Iris pigment epithelial cell (primary cell): Measurements from ENCODE around the gene CPT1B.
A peak's percentile ranks its signal among the peaks of the same experiment; 100 is the strongest.

ENCODE experiments used
- DNase-seq: peaks from one replicate; pipeline ENCODE4 v3.0.0-alpha.2; 2011; ENCODE audit warnings: low read depth

The CPT1B gene

DNA sequence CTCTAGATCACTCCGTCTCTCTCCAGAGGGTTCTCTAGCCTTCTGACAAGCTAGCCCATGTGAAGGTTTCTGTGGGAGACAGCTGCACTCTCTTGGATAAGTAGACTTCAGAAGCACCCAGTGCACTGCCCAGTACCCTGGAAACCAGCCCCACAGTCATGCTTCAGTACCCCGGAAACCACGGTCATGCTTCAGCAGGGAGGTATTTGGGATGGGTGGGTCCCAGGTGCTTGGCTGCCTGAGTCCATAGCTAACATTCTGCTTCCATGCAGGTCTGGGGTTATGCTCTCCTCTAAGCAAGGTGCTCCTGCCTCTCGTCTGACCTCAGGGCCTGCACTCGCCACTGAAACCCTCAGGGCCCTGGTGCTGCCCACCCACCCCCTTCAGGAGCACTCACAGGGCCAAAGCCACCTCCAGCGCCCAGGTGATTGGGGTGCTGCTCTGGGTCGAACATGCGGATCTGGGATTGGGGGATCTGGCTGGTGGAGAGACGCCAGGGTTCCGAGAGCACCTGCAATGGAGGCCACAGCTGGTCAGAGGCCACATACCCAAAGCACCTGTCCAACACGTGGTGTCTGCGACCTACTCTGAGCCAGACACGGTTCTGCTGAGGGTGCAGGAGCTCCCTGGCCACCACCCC lies 8.2 kb downstream of the CPT1B start:
- DNase-seq: no peak

DNA sequence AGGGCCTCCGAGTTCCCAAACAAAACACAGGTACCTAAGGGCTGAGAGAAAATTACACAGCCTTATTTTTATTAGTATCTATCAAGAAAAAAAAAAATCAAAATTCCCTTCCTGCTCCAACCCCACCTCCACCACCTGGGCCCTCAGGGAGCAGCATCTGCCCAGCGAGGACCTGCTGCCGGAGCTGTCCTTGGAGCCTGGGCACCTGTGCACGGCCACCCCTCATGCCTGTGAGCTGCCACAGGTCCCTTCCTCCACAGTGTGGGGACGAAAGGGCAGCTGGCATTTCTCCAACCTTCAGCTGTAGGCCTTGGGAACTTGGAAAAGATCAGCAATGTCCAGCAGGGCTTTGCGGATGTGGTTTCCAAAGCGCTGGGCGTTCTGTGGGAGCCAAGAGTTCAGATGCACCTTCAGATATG lies 9.2 kb downstream of the CPT1B start:
- DNase-seq: no peak

DNA sequence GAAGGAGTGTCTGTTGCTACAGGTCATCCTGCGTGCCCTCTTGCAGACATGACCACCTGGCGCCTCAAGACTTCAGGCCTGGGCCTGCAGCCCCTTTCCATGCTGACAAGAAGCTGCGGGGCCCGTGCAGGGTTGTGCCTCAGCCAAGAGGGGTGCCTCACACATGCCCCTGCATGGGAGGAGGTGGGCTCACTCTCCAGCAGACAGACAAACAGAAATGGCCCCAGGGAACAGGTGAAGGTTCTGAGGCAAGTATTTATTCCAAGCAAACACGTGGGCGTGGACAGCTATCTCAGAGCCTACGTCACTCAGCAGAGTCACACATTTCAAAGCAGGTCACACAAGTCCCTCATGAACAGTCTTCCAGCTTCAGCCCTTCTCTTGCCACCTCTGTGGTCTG lies 9.6 kb downstream of the CPT1B start:
- DNase-seq: no peak

DNA sequence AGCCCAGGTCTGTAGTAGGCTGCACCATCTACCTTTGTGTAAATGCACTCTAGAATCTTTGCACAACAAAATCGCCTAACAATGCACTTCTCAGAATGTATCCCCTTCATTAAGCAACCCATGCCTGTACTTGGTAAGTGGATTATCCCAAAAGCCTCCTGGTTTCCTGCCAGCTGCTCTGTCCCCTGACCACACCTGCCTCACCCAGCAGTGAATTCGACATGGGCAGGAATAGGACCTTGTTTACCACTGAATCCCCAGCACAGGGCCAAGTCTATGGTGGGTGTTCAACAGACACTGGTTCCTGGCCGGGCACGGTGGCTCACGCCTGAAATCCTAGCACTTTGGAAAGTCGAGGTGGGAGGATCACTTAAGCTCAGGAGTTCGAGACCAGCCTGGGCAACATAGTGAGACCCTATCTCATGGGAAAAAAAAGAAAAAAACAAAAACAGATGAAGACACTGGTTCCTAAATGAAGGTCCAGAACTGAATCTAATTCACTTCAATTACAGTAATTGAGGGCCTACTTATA lies 10.4 kb downstream of the CPT1B start:
- no peak for DNase-seq

DNA sequence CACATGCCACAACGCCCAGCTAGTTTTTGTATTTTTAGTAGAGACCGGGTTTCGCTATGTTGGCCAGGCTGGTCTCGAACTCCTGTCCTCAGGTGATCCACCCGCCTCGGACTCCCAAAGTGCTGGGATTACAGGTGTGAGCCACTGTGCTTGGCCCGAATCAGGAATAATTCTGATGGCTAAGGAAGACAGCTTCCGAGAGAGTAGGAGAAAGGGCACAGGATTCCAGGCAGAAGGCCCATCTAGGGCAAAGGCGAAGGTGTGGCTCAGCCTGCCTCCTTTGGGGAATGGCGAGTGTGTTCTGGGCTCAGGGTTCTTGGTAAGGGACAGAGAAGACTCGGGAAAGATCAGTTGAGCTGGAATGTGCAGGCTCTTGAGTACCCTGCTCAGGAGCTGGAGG lies 13.9 kb downstream of the CPT1B start:
- DNase-seq: no peak

DNA sequence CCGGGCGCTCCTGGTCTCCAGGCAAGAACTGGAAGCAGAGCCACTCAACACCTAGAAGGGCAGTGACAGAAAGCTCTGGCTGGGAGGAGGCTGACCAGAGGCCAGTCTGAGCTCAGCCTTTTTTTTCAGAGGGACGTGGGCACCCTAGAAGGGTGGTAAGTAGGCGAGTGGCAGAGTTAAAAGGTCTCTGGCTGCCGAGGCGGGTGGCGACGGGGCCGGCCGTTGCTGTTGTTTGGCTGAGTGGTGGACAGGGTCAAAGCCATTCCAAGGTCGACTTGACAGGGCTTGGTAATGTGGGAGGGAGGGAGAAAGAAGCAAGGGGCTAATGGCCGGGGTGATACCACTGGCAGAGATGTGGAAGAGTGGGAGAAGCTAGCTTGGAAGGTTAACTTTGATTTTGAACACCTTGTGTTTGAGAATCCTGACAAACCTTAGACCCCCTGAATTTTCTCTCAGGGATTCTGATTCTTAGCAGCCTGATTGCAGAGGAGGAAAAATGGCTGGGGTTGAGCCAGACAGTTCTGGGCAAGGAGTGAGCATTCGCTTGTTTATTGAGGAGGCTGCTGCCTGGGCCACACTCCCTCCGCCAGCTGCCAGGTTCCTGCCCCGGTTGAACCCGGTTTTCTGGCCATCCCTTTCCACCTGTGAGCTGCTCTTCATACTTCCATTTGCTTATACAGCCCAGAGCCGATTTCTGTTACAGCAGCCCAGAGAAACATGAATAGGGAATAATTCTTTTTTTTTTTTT lies 14.6 kb downstream of the CPT1B start:
- no peak for DNase-seq

DNA sequence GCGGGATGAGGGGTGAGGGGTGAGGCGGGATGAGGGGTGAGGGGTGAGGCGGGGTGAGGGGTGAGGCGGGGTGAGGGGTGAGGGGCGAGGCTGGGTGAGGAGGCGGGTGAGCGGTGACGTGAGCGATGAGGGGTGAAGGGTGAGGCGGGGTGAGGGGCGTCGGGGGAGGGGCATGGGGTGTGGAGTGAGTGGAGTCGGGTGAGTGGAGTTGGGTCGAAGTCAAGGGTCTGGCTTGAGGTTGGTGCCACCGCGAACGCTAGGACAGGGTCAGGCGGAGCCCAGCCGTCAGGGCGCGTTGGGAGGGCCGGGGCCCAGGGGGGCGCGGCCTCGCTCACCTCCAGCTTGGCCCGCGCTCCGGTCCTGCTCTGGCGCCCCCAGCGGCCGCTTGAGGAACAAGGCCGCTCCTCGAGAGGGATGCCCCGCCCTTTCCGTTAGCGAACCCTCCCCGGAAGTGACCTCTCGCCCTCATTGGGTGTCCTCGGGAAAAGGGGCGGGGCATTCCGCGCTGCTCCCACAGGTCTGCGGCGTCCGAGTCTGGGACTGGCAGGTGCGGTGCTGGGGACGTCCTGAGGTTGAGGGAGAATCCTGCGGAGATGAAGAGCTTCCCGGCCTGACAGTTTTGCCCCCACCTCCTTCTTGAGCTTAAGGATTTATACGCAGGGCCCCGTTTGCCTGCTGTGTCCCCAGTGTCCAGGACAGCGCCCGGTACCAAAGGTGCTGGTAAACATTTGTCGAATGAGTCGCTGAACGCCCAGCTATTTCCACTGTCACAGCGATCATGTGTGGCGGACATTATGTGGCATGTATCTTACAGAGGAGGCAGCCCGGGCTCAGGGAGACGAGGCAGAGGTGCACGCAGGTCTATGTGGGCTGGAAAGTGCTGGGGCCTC lies 15.5 kb downstream of the CPT1B start, which contains the start of gene SYCE3:
Gene SYCE3 (minus strand): TSS at position 397 of the 890 bp plus-strand sequence. CDS start 6,514 bp downstream, outside the sequence.
- DNase-seq: peak; percentile 79

DNA sequence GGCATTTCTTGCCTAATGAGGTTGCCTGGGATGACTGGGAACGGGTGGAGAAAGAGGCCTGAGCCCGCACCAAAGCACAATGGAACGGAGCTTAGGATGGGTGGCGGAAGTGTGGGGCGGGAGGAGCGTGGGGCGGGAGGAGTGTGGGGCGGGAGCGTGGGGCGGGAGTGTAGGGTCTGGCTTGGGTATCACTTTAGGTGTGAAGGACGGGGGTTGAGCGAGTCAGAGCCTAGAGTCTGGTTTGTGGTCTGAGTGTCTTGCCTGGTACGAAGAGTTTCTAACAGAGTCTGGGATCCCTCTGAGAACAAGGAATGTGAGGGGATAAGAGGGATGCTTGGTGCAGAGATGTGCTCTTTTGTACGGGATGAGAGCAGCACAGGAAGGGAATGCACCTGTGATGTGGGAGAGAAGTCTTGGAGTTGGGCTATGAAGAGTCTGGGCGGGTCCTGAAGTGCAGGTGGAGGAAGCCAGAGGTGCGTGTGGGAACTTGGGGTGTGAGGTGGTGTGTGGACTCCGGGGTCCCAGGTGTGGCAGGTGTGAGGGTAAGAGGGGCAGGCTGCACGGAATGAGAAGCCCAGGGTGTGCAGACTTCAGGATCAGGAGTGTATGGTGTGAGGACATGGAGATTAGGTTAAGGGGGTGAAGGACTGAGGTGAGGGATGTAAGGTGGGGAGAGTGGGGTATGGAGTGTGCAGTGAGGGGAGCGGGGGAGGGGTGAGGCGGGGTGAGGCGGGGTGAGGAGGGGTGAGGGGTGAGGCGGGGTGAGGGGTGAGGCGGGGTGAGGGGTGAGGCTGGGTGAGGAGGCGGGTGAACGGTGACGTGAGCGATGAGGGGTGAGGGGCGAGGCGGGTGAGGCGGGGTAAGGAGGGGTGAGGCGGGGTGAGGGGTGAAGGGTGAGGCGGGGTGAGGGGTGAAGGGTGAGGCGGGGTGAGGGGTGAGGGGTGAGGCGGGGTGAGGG lies 16.5 kb downstream of the CPT1B start:
- DNase-seq: no peak

DNA sequence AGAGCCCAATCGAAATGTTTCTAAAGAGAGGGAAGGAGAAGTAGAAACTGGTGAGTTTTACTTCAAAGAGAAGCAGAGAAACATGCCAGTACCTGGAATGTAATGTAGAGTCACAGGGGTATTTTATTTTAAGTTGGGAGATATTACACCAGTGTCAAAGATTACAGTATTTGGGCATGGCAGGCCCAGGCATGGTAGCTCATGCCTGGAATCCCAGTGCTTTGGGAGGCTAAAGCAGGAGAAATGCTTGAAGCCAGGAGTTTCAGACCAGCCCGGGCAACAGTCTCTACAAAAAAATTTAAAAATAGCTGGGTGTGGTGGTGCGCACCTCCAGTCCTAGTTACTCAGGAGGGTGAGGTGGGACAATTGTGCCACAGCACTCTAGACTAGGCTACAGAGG lies 18.2 kb downstream of the CPT1B start:
- no peak for DNase-seq

DNA sequence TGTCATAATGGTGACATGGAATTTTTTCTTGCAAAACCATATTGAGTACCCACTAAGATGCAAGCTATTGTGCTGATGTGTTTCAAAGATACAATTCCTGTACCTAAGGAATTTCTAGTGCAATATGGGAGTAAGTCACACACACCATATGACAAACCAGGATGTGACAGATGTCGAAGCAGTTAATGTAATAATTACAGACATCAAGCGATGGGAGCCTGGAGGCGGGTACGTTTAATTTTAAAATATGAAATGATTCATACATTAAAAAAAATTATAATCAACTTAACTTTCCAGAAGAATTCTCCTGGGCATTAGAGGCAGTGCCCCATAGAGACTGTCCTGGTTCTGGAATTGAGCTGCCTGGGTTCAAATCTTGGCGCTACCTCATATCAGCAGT lies 21.5 kb downstream of the CPT1B start:
- no peak for DNase-seq

DNA sequence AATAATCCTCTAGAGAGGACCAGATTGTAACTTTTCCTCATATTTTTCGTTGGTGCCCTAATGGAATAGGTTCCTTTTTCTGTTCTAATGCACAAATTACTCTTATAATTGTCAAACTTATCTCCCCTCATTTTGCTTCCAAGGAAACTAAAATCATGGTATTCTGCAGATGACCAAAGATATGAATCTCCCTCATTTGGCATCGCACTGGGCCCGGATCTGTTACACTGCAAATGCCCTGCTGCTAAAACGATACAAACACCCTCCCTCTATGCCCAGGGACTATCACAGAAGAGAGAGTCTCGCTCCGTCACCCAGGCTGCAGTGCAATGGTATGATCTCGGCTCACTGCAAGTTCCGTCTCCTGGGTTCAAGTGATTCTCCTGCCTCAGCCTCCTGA lies 24.9 kb downstream of the CPT1B start:
- no peak for DNase-seq

DNA sequence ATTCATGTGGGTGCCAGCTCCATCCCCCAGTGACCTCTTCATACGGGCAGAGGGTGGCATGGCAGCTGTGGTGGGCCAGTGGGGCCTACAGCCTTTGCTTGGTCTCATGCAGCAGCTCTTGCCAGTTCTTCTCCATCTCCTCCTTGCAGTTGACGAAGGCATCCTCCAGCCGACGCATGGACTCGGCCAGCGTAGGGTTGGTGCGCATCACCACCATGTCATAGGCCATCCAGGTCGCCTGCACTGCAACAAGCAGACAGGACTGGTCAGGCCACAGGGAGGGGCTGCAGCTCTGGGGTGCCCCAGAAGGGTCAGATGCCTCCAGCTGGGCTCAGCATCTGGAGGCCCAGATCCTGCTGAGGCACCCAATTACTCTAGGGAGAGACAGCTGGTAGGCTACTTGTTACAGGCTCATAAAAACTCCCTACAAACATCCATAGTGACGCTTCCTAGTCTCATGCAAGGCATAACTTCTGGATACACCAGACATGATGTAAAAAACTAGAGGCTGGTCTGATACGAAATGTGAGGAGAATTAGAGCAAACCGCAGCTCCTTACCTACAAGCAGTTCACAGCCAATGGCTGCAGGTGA lies 27.0 kb downstream of the CPT1B start:
- DNase-seq: no peak

DNA sequence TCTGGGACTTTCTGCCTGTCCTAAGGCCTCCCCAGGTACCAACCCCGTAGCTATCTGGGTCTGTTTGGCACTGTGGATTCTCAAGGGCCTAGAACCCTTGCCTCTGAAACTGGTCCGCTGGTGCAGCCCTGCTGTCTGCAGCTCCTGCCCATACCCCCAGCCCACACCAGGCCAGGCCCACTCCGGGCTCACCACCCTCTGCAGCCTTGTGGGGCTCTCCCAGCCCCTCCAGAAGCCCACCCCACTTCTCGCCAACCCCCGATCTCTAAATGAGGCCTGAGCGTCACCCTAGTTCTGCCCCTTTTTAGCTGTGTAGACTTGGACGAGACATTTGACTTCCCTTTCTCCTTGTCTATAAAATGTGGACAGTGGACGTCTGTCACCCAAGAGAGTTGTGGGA lies 27.8 kb downstream of the CPT1B start:
- DNase-seq: no peak

DNA sequence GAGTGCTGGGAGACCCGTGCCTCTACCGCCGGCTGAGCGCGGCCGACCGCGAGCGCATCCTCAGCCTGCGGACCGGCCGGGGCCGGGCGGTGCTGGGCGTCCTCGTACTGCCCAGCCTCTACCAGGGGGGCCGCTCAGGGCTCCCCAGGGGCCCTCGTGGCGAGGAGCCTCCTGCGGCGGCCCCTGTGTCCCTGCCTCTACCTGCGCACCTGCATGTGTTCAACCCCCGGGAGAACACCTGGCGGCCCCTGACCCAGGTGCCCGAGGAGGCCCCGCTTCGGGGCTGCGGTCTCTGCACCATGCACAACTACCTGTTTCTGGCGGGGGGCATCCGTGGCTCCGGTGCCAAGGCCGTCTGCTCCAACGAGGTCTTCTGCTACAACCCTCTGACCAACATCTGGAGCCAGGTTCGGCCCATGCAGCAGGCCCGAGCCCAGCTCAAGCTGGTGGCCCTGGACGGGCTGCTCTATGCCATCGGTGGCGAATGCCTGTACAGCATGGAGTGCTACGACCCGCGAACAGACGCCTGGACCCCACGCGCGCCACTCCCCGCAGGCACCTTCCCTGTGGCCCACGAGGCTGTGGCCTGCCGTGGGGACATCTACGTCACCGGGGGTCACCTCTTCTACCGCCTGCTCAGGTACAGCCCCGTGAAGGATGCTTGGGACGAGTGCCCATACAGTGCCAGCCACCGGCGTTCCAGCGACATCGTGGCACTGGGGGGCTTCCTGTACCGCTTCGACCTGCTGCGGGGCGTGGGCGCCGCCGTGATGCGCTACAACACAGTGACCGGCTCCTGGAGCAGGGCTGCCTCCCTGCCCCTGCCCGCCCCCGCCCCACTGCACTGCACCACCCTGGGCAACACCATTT lies 29.1 kb downstream of the CPT1B start:
- DNase-seq: no peak

DNA sequence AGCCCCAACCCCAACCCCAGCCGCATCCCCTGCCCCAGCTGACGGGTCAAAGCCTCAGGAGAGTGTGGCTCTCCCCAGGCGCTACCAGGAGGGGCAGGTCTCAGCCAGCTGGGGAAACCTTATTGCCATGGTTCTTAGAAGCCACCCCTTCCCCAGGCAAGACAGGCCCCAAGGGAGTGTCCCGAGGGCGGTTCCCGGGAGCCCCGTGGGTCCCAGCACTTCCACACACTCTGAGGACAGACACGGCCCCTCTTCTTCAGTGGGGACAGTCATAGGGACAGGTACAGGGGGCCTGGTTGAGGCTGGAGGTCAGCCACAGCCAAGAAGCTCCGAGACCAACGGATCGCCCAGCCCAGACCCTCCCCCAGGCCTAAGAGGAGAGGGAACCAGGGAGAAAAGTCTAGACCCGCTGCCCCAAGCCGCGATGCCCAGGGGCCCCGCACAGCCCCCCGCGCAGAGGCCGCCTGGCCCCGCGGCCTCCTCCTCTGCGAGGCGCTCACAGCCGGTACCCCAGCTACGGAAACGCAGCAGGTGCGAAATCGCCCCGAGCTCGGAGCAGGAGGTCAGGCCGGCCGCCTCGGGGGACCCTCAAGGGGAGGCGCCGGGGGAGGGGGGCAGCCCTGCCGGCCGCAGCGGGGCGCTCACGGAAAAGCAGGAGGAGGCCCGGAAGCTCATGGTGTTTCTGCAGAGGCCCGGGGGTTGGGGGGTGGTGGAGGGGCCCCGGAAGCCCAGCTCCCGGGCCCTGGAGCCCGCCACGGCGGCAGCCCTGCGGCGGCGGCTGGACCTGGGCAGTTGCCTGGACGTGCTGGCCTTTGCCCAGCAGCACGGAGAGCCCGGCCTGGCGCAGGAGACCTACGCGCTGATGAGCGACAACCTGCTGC lies 29.9 kb downstream of the CPT1B start:
- no peak for DNase-seq

DNA sequence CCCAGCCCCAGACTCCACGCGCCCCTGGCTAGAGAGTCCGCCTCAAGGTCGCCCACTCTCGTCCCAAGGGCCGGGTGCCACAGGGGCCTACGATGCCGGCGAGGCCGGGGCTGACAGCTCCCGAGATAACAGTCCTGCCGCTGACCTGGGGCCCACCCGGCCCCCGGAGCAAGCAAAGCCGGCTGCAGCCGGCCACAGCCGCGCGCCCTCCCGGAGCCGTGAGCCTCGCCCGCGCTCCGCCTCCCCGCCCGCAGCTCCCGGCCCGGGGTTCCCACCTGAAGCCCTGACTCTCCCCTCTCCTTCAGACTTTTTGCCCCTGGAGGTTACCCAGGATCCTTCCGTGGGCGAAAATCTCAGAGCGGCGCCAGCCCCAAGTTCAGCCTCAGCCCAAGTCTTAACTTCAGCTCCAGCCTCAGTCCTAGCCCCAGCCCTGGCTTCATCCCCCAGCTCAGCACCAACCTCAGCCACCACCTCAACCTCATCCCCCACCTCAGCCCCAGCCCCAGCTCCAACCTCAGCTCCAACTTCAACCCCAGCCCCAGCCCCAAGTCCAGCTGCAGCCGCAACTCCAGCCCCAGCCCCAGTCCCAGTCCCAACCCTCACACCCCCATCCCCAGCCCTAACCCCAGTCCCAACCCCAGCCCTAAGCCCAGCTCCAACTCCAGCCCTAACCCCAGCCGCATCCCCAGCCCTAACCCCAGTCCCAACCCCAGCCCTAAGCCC lies 30.8 kb downstream of the CPT1B start:
- DNase-seq: no peak

DNA sequence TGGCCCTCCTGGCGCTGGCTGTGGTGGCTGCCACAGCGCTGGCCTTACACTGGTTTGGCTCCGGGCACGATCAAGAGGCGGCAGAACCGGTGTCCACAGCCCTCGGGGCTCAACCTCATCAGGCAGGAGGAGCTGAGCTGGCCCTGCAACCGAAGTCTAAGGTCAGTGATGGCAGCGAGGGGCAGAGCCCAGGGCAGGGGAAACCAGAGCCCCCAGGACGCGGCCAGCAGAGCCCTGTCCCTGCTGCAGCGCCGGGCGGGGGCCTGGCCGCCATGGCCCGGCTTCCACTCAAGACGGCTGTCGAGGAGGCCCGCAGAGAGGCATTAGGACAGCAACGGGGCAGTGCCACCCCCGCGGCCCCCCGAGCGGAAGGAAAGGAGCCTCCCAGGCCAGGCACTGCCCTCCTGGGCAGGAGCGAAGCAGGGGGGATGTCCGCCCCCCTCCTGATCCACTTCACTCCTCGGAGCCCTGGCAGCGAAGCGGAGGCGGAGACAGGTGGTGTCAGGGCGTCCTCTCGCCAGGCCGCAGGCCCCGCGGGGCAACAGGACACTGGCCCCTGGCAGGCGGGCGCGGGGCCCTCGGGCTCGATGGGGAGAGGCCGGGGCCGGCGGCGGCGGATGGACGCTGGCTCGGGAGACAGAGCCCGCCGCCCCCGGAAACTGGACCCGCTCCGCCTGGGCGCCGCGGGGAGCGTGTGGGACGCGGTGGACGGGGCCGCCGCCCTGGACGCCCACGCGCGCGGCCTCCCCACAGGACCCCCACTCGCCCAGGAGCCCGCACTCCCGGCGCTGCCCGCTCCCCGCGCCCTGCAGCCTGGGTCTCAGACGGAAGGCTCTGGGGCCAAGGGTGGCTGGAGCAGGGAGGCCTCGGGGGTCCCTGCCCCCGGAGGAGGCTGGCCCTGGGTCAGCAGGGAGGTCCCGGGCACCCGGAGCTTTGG lies 31.6 kb downstream of the CPT1B start:
- no peak for DNase-seq
